GM11168 (cell line): ENCODE results near the gene GSC2.

Experiments
- in situ Hi-C: fragments of 300-500 bp; cut with MboI; formaldehyde crosslinking; loops from one replicate; pipeline ENCODE4 v1.12.0; 2022; ENCODE audit warnings: low sequenced_read_pairs; ENCODE audit not compliant: unreplicated experiment

The GSC2 gene

GRCh38 chr22:19178657-19179496 is 28.8 kb upstream of the GSC2 start, which contains the start of gene SLC25A1:
Gene SLC25A1 (minus strand): TSS chr22:19178736. CDS start chr22:19178673, 63 bp downstream.
- in situ Hi-C loops = no loop called here

GRCh38 chr22:19178065-19178656 is 28.1 kb upstream of the GSC2 start:
- in situ Hi-C loops = no loop called here

- in situ Hi-C loops = no loop called here
These were observed 27.3 kb upstream of the GSC2 start for GRCh38 chr22:19177164-19178064.

GRCh38 chr22:19176732-19177131 is 26.6 kb upstream of the GSC2 start:
- in situ Hi-C loops = no loop called here

- in situ Hi-C loops = no loop called here
These were observed 26.1 kb upstream of the GSC2 start for GRCh38 chr22:19176175-19176643.

GRCh38 chr22:19175602-19176174 is 25.6 kb upstream of the GSC2 start:
- in situ Hi-C loops = no loop called here

- in situ Hi-C loops = no loop called here
These were observed 25.0 kb upstream of the GSC2 start for GRCh38 chr22:19175026-19175601.

GRCh38 chr22:19174106-19175025 is 24.3 kb upstream of the GSC2 start:
- in situ Hi-C loops = no loop called here

GRCh38 chr22:19173047-19174035 is 23.2 kb upstream of the GSC2 start:
- in situ Hi-C loops = no loop called here

GRCh38 chr22:19172213-19173046 is 22.3 kb upstream of the GSC2 start:
- in situ Hi-C loops = no loop called here

GRCh38 chr22:19169947-19170318 is 19.8 kb upstream of the GSC2 start:
- in situ Hi-C loops = no loop called here

GRCh38 chr22:19169002-19169946 is 19.2 kb upstream of the GSC2 start:
- in situ Hi-C loops = no loop called here

- in situ Hi-C loops = no loop called here
These were observed 18.2 kb upstream of the GSC2 start for GRCh38 chr22:19168088-19168890.

- in situ Hi-C loops = no loop called here
These were observed 17.2 kb upstream of the GSC2 start for GRCh38 chr22:19167106-19167869.
